Smooth muscle cell (in vitro differentiated cells): ENCODE measurements around the gene KIF5A. TPM values are rescaled to one million over a fixed set of nuclear protein-coding genes. Genes with fewer than 3 reads are reported as not detected.

Experiments used
- DNase-seq: peaks from one replicate; lab custom pipeline; 2025; ENCODE audit not compliant: unreplicated experiment; lab: John Stamatoyannopoulos, UW
- H2AFZ ChIP-seq: fragments of 200-600 bp; sonication (generic); 2 replicates; pipeline ENCODE4 v1.6.0; 2016; ENCODE audit warnings: antibody characterized with exemption, low read depth, mild to moderate bottlenecking
- H3F3A ChIP-seq: fragments of 200-600 bp; sonication (generic); 2 replicates; pipeline ENCODE4 v1.6.0; 2017; ENCODE audit warnings: antibody characterized with exemption, low read depth
- H3K27ac ChIP-seq: fragments of 200-600 bp; sonication (generic); 2 replicates; pipeline ENCODE4 v1.5.1; 2016; ENCODE audit warnings: low read depth, mild to moderate bottlenecking
- H3K27me3 ChIP-seq: fragments of 200-600 bp; sonication (generic); 2 replicates; pipeline ENCODE4 v1.6.1; 2016; ENCODE audit warnings: low read depth, mild to moderate bottlenecking
- H3K36me3 ChIP-seq: fragments of 200-600 bp; sonication (generic); 2 replicates; pipeline ENCODE4 v1.5.1; 2016; ENCODE audit warnings: low read depth
- H3K4me1 ChIP-seq: fragments of 200-600 bp; sonication (generic); 2 replicates; pipeline ENCODE4 v1.5.1; 2016; ENCODE audit warnings: low read depth
- H3K4me2 ChIP-seq: fragments of 200-600 bp; sonication (generic); 2 replicates; pipeline ENCODE4 v1.6.0; 2016; ENCODE audit warnings: mild to moderate bottlenecking
- H3K4me3 ChIP-seq: fragments of 200-600 bp; sonication (generic); 2 replicates; pipeline ENCODE4 v1.5.1; 2016; ENCODE audit warnings: mild to moderate bottlenecking
- H3K79me2 ChIP-seq: fragments of 200-600 bp; sonication (generic); 2 replicates; pipeline ENCODE4 v1.6.0; 2016; ENCODE audit warnings: low read depth, mild to moderate bottlenecking
- H3K9ac ChIP-seq: fragments of 200-600 bp; sonication (generic); 2 replicates; pipeline ENCODE4 v1.6.0; 2016; ENCODE audit warnings: low read depth
- H3K9me3 ChIP-seq: fragments of 200-600 bp; sonication (generic); replicated peaks from 2 replicates; pipeline ENCODE4 v1.5.1; 2016; ENCODE audit warnings: low read depth
- H4K20me1 ChIP-seq: fragments of 200-600 bp; sonication (generic); 2 replicates; pipeline ENCODE4 v1.6.0; 2016; ENCODE audit warnings: low read depth
- WGBS: methylation state at CpG from one replicate; pipeline ENCODE4 v1.1.7; 2016; ENCODE audit warnings: low lambda C conversion rate; 5-methylcytosine and 5-hydroxymethylcytosine counted together
- polyA plus RNA-seq: library from polyadenylated mRNA; unstranded; fragments of >200 nt; fragmentation: Nextera tagmentation; extraction: Ambion mirVana; gene quantifications from 2 replicates; pipeline ENCODE4 v1.2.1, GENCODE V29; 2016
- total RNA-seq: library from RNA; depleted of rRNA; stranded (reverse); fragments of >200 nt; gene quantifications from 2 replicates; pipeline ENCODE4 v1.2.3, GENCODE V29; 2014
- TF ChIP-seq, protein P1 (sequence below): fragments of 200-600 bp; sonication (generic); IDR thresholded peaks from 2 replicates; pipeline ENCODE4 v1.5.1; 2017; ENCODE audit warnings: borderline replicate concordance, mild to moderate bottlenecking, antibody characterized with exemption; ENCODE audit not compliant: insufficient read depth, poor library complexity, severe bottlenecking

The KIF5A gene
- total and polyA plus RNA-seq, 2 experiments from 2014 or later = 0.34 to 2.8 TPM

GRCh38 chr12:57627501-57628279 lies 77.8 kb downstream of the KIF5A start:
- no peak overlapping the region for H3K4me2 ChIP-seq
- DNase-seq = no peak
- peaks cover 12% of the 10 kb centered on the region for H3K4me1 ChIP-seq
- no peak overlapping the region for H3K27ac ChIP-seq
- no peak overlapping the region for H3K4me3 ChIP-seq
- no peaks in the 10 kb centered on the region for H4K20me1 ChIP-seq
- no peaks in the 10 kb centered on the region for H3K79me2 ChIP-seq
- H3K9ac ChIP-seq = no peak overlapping the region
- peaks cover 100% of the 10 kb centered on the region for H3K27me3 ChIP-seq
- WGBS = 15% methylated on average over 65 of the region's 67 CpGs
- no peaks in the 10 kb centered on the region for H3F3A ChIP-seq
- no peaks in the 10 kb centered on the region for H3K9me3 ChIP-seq
- TF ChIP-seq, protein P1, sequence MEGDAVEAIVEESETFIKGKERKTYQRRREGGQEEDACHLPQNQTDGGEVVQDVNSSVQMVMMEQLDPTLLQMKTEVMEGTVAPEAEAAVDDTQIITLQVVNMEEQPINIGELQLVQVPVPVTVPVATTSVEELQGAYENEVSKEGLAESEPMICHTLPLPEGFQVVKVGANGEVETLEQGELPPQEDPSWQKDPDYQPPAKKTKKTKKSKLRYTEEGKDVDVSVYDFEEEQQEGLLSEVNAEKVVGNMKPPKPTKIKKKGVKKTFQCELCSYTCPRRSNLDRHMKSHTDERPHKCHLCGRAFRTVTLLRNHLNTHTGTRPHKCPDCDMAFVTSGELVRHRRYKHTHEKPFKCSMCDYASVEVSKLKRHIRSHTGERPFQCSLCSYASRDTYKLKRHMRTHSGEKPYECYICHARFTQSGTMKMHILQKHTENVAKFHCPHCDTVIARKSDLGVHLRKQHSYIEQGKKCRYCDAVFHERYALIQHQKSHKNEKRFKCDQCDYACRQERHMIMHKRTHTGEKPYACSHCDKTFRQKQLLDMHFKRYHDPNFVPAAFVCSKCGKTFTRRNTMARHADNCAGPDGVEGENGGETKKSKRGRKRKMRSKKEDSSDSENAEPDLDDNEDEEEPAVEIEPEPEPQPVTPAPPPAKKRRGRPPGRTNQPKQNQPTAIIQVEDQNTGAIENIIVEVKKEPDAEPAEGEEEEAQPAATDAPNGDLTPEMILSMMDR = no peak
- H2AFZ ChIP-seq = no peak overlapping the region
- no peaks in the 10 kb centered on the region for H3K36me3 ChIP-seq

- Histone ChIP-seq H4K20me1 (no peaks in the 10 kb centered on the region), H3K27ac (no peak overlapping the region), H3K9ac (no peak overlapping the region), H3K27me3 (peaks cover 99% of the 10 kb centered on the region), H3K9me3 (no peaks in the 10 kb centered on the region), H3K4me3 (no peak overlapping the region), H3K4me2 (no peak overlapping the region), H2AFZ (no peak overlapping the region), H3F3A (no peaks in the 10 kb centered on the region), H3K36me3 (no peaks in the 10 kb centered on the region), H3K4me1 (peaks cover 12% of the 10 kb centered on the region), H3K79me2 (no peaks in the 10 kb centered on the region)
- no peak for DNase-seq
- WGBS = 72% methylated on average over 29 of the region's 29 CpGs
- TF ChIP-seq, protein P1 = no peak
Measured at GRCh38 chr12:57628280-57629191, 78.7 kb downstream of the KIF5A start.

GRCh38 chr12:57629897-57630471 lies 80.1 kb downstream of the KIF5A start:
- Histone ChIP-seq H3K27ac (no peak overlapping the region), H3K79me2 (no peaks in the 10 kb centered on the region), H3K27me3 (peaks cover 99% of the 10 kb centered on the region), H3K9me3 (no peaks in the 10 kb centered on the region), H3K9ac (no peak overlapping the region), H3K36me3 (no peaks in the 10 kb centered on the region), H3K4me3 (no peak overlapping the region), H3K4me1 (peaks cover 12% of the 10 kb centered on the region), H3K4me2 (no peak overlapping the region), H4K20me1 (no peaks in the 10 kb centered on the region), H3F3A (no peaks in the 10 kb centered on the region), H2AFZ (no peak overlapping the region)
- TF ChIP-seq, protein P1 = no peak
- 79% methylated on average over 5 of the region's 5 CpGs for WGBS
- no peak for DNase-seq
